ENCODE measurements around the gene ACIN1. TPM values are rescaled to one million over a fixed set of nuclear protein-coding genes. Genes with fewer than 3 reads are reported as not detected.

ACIN1 gene
- total and polyA plus RNA-seq, 2 experiments from 2014 or later = 76.1 to 172 TPM

GRCh38 chr14:23080474-23080873, 14.5 kb downstream of the ACIN1 start:
- Histone ChIP-seq H3K27ac (ENCODE audit: low read depth) (no peak overlapping the region), H3K27me3 (ENCODE audit: insufficient read depth) (no peaks in the 10 kb centered on the region), H3K4me1 (ENCODE audit: insufficient read depth) (no peaks in the 10 kb centered on the region), H3K4me2 (no peak overlapping the region), H3K36me3 (ENCODE audit: insufficient read depth) (peaks cover 81% of the 10 kb centered on the region), H3K9me2 (ENCODE audit: insufficient read depth) (no peaks in the 10 kb centered on the region), H4K20me1 (replicated peaks; ENCODE audit: insufficient read depth) (peaks cover 42% of the 10 kb centered on the region), H3K79me2 (replicated peaks; ENCODE audit: insufficient read depth) (peaks cover 29% of the 10 kb centered on the region), H2AFZ (no peak overlapping the region), H3K4me3 (no peak overlapping the region), H3F3A (replicated peaks; ENCODE audit: low read depth) (peaks cover 34% of the 10 kb centered on the region)
- no peak for DNase-seq (ENCODE audit: low spot score)
- Mint-ChIP-seq H3K9me3 (no peaks in the 10 kb centered on the region), H3K4me1 (no peaks in the 10 kb centered on the region), H3K4me3 (no peak overlapping the region), H3K27me3 (ENCODE audit: insufficient read depth, low read depth, poor library complexity) (peaks cover 2% of the 10 kb centered on the region), H3K27ac (no peak overlapping the region), H3K36me3 (ENCODE audit: low read depth) (peaks cover 88% of the 10 kb centered on the region)
- no peak for TF ChIP-seq EZH2phosphoT487 (IDR thresholded peaks at IDR 0.05; ENCODE audit: unreplicated experiment)
- no peak for TF ChIP-seq NANOG (IDR thresholded peaks at IDR 0.05; ENCODE audit: borderline replicate concordance)
- TF ChIP-seq JUNB (IDR thresholded peaks at IDR 0.05; ENCODE audit: unreplicated experiment) = no peak
- no peak for ATAC-seq

DNA sequence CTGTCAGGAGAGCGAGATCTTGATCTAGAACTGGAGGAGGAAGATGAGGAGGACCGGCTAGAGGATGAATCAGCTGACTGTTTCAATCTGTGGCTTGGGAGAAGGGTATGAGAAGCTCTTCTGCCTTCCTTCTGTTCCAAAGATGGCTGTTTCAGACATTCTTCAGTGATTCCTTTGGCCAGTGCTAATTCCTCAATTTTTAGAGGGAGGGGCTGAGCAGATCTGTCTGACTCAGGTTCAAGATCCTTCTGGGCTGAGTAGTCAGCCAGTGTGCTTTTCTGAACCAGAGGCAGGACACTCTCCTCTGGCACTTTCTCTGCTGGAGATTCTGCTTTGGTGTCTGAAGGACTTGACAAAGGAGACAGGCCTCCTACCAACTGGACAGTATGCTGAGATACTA, 15.2 kb downstream of the ACIN1 start:
- no peak overlapping the region for H3K4me3 ChIP-seq
- Mint-ChIP-seq H3K27ac (no peak overlapping the region), H3K27me3 (ENCODE audit: insufficient read depth, low read depth, poor library complexity) (peaks cover 2% of the 10 kb centered on the region), H3K4me1 (no peaks in the 10 kb centered on the region), H3K9me3 (no peaks in the 10 kb centered on the region), H3K36me3 (ENCODE audit: low read depth) (peaks cover 87% of the 10 kb centered on the region), H3K4me3 (no peak overlapping the region)
- H3K27ac ChIP-seq (ENCODE audit: low read depth) = no peak overlapping the region
- peaks cover 79% of the 10 kb centered on the region for H3K36me3 ChIP-seq (ENCODE audit: insufficient read depth)
- no peaks in the 10 kb centered on the region for H3K27me3 ChIP-seq (ENCODE audit: insufficient read depth)
- no peak overlapping the region for H2AFZ ChIP-seq
- ATAC-seq = no peak
- H3F3A ChIP-seq (replicated peaks; ENCODE audit: low read depth) = peaks cover 37% of the 10 kb centered on the region
- H4K20me1 ChIP-seq (replicated peaks; ENCODE audit: insufficient read depth) = peaks cover 38% of the 10 kb centered on the region
- no peaks in the 10 kb centered on the region for H3K4me1 ChIP-seq (ENCODE audit: insufficient read depth)
- H3K79me2 ChIP-seq (replicated peaks; ENCODE audit: insufficient read depth) = peaks cover 30% of the 10 kb centered on the region
- DNase-seq (ENCODE audit: low spot score) = no peak
- no peak overlapping the region for H3K4me2 ChIP-seq
- TF ChIP-seq, protein P1, sequence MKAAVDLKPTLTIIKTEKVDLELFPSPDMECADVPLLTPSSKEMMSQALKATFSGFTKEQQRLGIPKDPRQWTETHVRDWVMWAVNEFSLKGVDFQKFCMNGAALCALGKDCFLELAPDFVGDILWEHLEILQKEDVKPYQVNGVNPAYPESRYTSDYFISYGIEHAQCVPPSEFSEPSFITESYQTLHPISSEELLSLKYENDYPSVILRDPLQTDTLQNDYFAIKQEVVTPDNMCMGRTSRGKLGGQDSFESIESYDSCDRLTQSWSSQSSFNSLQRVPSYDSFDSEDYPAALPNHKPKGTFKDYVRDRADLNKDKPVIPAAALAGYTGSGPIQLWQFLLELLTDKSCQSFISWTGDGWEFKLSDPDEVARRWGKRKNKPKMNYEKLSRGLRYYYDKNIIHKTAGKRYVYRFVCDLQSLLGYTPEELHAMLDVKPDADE (IDR thresholded peaks at IDR 0.05) = no peak
- TF ChIP-seq POLR2AphosphoS5 (IDR thresholded peaks at IDR 0.05; ENCODE audit: low read depth) = no peak
- no peak for TF ChIP-seq EZH2phosphoT487 (IDR thresholded peaks at IDR 0.05; ENCODE audit: unreplicated experiment)
- TF ChIP-seq JUNB (IDR thresholded peaks at IDR 0.05; ENCODE audit: unreplicated experiment) = no peak
- H3K9me2 ChIP-seq (ENCODE audit: insufficient read depth) = no peaks in the 10 kb centered on the region

GRCh38 chr14:23078692-23079116, 16.2 kb downstream of the ACIN1 start:
- no peak for DNase-seq (ENCODE audit: low spot score)
- TF ChIP-seq, protein P2, sequence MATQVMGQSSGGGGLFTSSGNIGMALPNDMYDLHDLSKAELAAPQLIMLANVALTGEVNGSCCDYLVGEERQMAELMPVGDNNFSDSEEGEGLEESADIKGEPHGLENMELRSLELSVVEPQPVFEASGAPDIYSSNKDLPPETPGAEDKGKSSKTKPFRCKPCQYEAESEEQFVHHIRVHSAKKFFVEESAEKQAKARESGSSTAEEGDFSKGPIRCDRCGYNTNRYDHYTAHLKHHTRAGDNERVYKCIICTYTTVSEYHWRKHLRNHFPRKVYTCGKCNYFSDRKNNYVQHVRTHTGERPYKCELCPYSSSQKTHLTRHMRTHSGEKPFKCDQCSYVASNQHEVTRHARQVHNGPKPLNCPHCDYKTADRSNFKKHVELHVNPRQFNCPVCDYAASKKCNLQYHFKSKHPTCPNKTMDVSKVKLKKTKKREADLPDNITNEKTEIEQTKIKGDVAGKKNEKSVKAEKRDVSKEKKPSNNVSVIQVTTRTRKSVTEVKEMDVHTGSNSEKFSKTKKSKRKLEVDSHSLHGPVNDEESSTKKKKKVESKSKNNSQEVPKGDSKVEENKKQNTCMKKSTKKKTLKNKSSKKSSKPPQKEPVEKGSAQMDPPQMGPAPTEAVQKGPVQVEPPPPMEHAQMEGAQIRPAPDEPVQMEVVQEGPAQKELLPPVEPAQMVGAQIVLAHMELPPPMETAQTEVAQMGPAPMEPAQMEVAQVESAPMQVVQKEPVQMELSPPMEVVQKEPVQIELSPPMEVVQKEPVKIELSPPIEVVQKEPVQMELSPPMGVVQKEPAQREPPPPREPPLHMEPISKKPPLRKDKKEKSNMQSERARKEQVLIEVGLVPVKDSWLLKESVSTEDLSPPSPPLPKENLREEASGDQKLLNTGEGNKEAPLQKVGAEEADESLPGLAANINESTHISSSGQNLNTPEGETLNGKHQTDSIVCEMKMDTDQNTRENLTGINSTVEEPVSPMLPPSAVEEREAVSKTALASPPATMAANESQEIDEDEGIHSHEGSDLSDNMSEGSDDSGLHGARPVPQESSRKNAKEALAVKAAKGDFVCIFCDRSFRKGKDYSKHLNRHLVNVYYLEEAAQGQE (IDR thresholded peaks at IDR 0.05; ENCODE audit: unreplicated experiment) = no peak
- TF ChIP-seq, protein P1 (IDR thresholded peaks at IDR 0.05) = no peak
- TF ChIP-seq ZNF331 (CRISPR knock-in tag; IDR thresholded peaks at IDR 0.05; ENCODE audit: low read depth) (no peak), POLR2AphosphoS5 (IDR thresholded peaks at IDR 0.05; ENCODE audit: low read depth) (no peak), NANOG (IDR thresholded peaks at IDR 0.05; ENCODE audit: borderline replicate concordance) (no peak), CTCF (conservative IDR thresholded peaks at IDR 0.05; ENCODE audit: low read depth in 2 of 2) (no peak)
- Mint-ChIP-seq H3K27me3 (ENCODE audit: insufficient read depth, low read depth, poor library complexity) (peaks cover 2% of the 10 kb centered on the region), H3K4me1 (no peaks in the 10 kb centered on the region), H3K9me3 (no peaks in the 10 kb centered on the region), H3K27ac (no peak overlapping the region), H3K36me3 (ENCODE audit: low read depth) (peaks cover 89% of the 10 kb centered on the region), H3K4me3 (no peak overlapping the region)
- Histone ChIP-seq H3K4me3 (no peak overlapping the region), H3K4me1 (ENCODE audit: insufficient read depth) (no peaks in the 10 kb centered on the region), H3K27me3 (ENCODE audit: insufficient read depth) (no peaks in the 10 kb centered on the region), H3K27ac (ENCODE audit: low read depth) (no peak overlapping the region; the same call in 1 of the 2 replicates), H3F3A (replicated peaks; ENCODE audit: low read depth) (peaks cover 40% of the 10 kb centered on the region), H3K79me2 (replicated peaks; ENCODE audit: insufficient read depth) (peaks cover 24% of the 10 kb centered on the region), H4K20me1 (replicated peaks; ENCODE audit: insufficient read depth) (peaks cover 28% of the 10 kb centered on the region), H3K4me2 (no peak overlapping the region), H3K9me2 (ENCODE audit: insufficient read depth) (no peaks in the 10 kb centered on the region), H3K36me3 (ENCODE audit: insufficient read depth) (peaks cover 77% of the 10 kb centered on the region), H2AFZ (no peak overlapping the region)
- no peak for ATAC-seq

Measured in GM23338 (cell line).